Neural crest cell (in vitro differentiated cells): ENCODE results near the gene PTPN22. TPM values are rescaled to one million over a fixed set of nuclear protein-coding genes. Genes with fewer than 3 reads are reported as not detected.

Source experiments
- DNase-seq: peaks from one replicate; pipeline ENCODE4 v3.0.0; 2021; ENCODE audit warnings: low read depth, mixed read lengths, low spot score
- H3K27ac Mint-ChIP-seq: one replicate; pipeline ENCODE4 v1.8.0; 2021; ENCODE audit warnings: mild to moderate bottlenecking, mixed read lengths; ENCODE audit not compliant: unreplicated experiment
- H3K27me3 Mint-ChIP-seq: 2 replicates; pipeline ENCODE4 v1.8.0; 2021; ENCODE audit warnings: low read depth, mild to moderate bottlenecking, mixed read lengths
- H3K36me3 Mint-ChIP-seq: 2 replicates; pipeline ENCODE4 v1.8.0; 2021; ENCODE audit warnings: low read depth, mild to moderate bottlenecking, mixed read lengths
- H3K4me1 Mint-ChIP-seq: 2 replicates; pipeline ENCODE4 v1.8.0; 2021; ENCODE audit warnings: mixed read lengths
- H3K4me3 Mint-ChIP-seq: one replicate; pipeline ENCODE4 v1.8.0; 2021; ENCODE audit warnings: mild to moderate bottlenecking, mixed read lengths
- H3K9me3 Mint-ChIP-seq: 2 replicates; pipeline ENCODE4 v1.8.0; 2021; ENCODE audit warnings: mixed read lengths
- CTCF ChIP-seq: fragments of 200-600 bp; sonication (generic); conservative IDR thresholded peaks from 2 replicates; pipeline ENCODE4 v1.5.0; 2021; ENCODE audit warnings: antibody characterized with exemption, mild to moderate bottlenecking
- total RNA-seq: library from RNA; stranded (reverse); gene quantifications from 2 replicates; pipeline ENCODE4 v1.2.1, GENCODE V29; 2021

Gene PTPN22
- total RNA-seq, 1 donor from 2014 or later = not detected

DNA sequence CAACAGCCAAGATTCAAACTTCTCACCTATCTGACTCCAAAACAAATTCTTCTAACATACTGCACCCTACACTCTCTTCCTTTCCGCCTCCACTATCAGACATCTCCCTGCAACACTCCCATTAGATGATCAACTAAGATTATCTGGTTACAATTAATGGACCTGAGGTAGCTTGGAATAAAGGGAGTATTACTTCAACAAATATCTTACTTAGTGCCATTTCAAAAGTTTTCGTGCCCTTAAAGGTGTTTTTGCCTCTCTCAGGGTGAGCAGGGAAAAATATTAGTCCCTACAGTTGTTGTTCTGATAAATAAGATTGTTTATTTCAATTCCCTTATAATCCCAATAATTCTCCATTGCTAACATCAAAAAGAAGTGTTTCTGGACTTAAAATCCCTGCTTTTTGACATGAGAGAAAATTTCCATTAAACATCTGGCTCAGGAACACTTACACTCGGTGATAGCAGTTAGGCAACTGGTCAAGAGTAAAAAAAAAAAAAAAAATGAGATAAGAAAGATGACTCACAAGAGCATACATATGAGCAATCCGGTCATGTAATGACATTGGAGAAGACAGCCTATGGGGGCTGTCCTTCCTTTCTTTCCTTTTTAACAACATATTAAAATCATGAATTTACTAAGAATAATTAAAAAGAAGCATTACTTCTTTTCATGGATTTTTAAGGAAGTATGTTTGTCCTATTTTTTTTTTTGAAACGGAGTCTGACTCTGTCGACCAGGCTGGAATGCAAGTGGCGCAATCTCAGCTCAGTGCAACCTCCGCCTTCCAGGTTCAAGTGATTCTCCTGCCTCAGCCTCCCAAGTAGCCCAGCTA is 66.9 kb downstream of the PTPN22 start:
- peaks cover 19% of the 10 kb centered on the region for H3K4me1 Mint-ChIP-seq
- no peaks in the 10 kb centered on the region for H3K27me3 Mint-ChIP-seq
- peaks cover 13% of the 10 kb centered on the region for H3K36me3 Mint-ChIP-seq
- no peak overlapping the region for H3K4me3 Mint-ChIP-seq
- H3K9me3 Mint-ChIP-seq = peaks cover 2% of the 10 kb centered on the region
- H3K27ac Mint-ChIP-seq = no peak overlapping the region
- TF ChIP-seq CTCF = no peak
- no peak for DNase-seq

GRCh38 chr1:113802367-113803007 is 69.0 kb downstream of the PTPN22 start:
- Mint-ChIP-seq H3K27ac (no peak overlapping the region), H3K27me3 (no peaks in the 10 kb centered on the region), H3K36me3 (peaks cover 11% of the 10 kb centered on the region), H3K4me3 (no peak overlapping the region), H3K9me3 (no peaks in the 10 kb centered on the region), H3K4me1 (peaks cover 7% of the 10 kb centered on the region)
- TF ChIP-seq CTCF = no peak
- no peak for DNase-seq

DNA sequence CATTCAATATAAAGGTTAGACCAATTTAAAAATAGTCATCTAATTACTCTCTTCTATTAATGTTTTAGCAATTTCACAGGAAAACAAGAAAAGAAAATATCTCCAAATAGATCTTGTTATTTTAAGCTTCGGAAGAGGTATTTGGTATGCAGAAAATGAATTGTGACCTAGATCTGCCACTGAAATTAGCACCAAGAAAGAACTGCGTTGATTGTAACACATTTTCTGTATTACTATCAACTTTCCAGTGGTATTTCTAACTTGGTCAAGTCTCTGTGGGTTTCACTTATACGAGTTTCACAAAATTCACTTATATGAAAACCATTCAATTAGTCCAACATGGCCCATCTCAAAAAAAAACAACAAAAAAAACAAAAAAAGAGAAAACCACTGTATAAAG is 71.0 kb downstream of the PTPN22 start:
- Mint-ChIP-seq H3K27me3 (no peaks in the 10 kb centered on the region), H3K4me3 (no peak overlapping the region), H3K4me1 (peaks cover 7% of the 10 kb centered on the region), H3K36me3 (peaks cover 11% of the 10 kb centered on the region), H3K9me3 (no peaks in the 10 kb centered on the region), H3K27ac (no peak overlapping the region)
- DNase-seq = no peak
- no peak for TF ChIP-seq CTCF

DNA sequence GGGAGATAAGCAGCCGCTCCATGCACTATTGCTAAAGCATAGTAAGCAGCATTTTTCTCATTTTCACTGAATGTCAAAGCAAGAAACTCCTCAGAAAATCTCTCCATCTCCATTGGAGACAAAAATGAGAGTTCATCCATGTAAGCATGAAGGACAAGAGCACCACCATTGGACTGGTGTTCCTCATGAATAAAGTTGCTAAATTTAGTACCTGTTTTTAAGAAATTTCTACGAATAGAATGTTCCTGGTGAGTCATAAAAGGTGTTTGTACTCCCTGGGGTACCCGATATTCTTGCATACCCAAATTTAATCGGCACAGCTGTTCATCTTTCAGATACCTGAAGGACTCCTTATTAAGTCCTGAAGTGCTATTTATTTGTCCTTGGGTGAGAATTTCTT is 74.0 kb downstream of the PTPN22 start:
- TF ChIP-seq CTCF = no peak

DNA sequence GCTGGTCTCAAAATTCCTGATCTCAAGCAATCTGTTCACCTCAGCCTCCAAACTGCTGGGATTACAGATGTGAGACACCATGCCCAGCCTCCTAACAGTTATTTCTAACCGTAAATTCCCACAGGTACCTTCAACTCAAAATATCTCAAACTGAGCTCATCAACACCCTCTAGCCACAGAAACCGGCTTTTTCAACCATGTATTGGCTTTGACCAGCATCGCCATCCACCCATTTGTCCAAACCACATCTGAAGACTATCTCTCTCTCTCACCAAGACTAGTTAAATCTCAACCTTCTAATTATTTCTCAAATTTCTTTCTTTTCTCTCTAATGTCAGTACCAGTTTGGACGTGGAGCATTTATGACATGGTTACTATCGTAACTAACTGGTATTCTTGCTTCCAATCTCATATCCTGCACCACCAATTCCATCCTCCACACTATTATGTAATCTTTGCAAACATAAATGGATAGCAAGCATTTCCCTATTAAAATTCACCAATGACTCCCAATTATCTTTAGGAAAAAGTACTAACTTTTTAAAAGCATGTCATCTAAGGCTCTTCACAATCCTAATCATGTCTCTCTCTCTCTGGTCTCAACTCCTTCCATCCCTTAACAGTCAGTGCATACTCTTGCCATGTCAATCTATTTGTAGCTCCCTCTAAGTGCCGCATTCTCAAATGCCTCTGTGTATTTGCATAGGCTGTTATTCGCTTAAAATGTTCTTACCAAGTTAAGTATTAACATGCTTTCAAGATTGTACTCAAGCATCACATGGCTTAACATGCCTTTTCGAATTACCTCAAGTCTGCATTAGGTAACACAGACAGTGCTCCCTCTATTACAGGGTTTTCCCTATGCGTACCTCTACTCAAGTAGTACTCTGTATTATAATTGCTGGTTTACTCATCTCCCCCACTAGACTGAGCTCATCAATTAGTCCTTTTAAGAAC is 77.4 kb downstream of the PTPN22 start:
- H3K4me1 Mint-ChIP-seq = no peaks in the 10 kb centered on the region
- H3K9me3 Mint-ChIP-seq = no peaks in the 10 kb centered on the region
- H3K36me3 Mint-ChIP-seq = peaks cover 21% of the 10 kb centered on the region
- no peak overlapping the region for H3K27ac Mint-ChIP-seq
- no peak for TF ChIP-seq CTCF
- H3K4me3 Mint-ChIP-seq = no peak overlapping the region
- DNase-seq = no peak
- H3K27me3 Mint-ChIP-seq = no peaks in the 10 kb centered on the region

More for the DNA sequence above, 74.0 kb downstream of the PTPN22 start:
- DNase-seq = no peak
- H3K27me3 Mint-ChIP-seq = no peaks in the 10 kb centered on the region
- no peaks in the 10 kb centered on the region for H3K4me1 Mint-ChIP-seq
- no peaks in the 10 kb centered on the region for H3K9me3 Mint-ChIP-seq
- peaks cover 18% of the 10 kb centered on the region for H3K36me3 Mint-ChIP-seq
- no peak overlapping the region for H3K4me3 Mint-ChIP-seq
- H3K27ac Mint-ChIP-seq = no peak overlapping the region
